ENCODE measurements around the gene GRB14. TPM values are rescaled to one million over a fixed set of nuclear protein-coding genes. Genes with fewer than 3 reads are reported as not detected.

The GRB14 gene
- total and polyA plus RNA-seq, 2 donors (not counting 1 experiment from before 2014, with no cell fraction given) = 0.33 to 0.34 TPM

GRCh38 chr2:164545484-164545883 is 75.8 kb downstream of the GRB14 start:
- H3K36me3 ChIP-seq (ENCODE audit: control insufficient read depth, insufficient read depth, low read length) = no peaks in the 10 kb centered on the region
- no peak overlapping the region for H3K27ac ChIP-seq (ENCODE audit: insufficient read depth, low read length)
- no peak overlapping the region for H3K9ac ChIP-seq (ENCODE audit: insufficient read depth, low read length)
- H3K4me1 ChIP-seq (ENCODE audit: control insufficient read depth, extremely low read depth, insufficient read depth, low read length) = peaks cover 2% of the 10 kb centered on the region
- no peak overlapping the region for H3K4me2 ChIP-seq (ENCODE audit: extremely low read depth, insufficient read depth, low read length)
- H4K20me1 ChIP-seq (ENCODE audit: control insufficient read depth, extremely low read depth, insufficient read depth, low read length) = no peaks in the 10 kb centered on the region
- no peaks in the 10 kb centered on the region for H3K27me3 ChIP-seq (ENCODE audit: control insufficient read depth, insufficient read depth, low read length)
- no peaks in the 10 kb centered on the region for H3K9me3 ChIP-seq (ENCODE audit: control insufficient read depth, insufficient read depth, low read depth, low read length)
- no peaks in the 10 kb centered on the region for H3K79me2 ChIP-seq (ENCODE audit: control insufficient read depth, insufficient read depth, low read length)
- no peak overlapping the region for H3K4me3 ChIP-seq (replicated peaks in 1 of 4; ENCODE audit: control extremely low read depth in 1 of 4, insufficient read depth in 1 of 4, low read depth in 3 of 4, low read length in 4 of 4)
- H2AFZ ChIP-seq (ENCODE audit: low read length) = no peak overlapping the region
- no peak for TF ChIP-seq EZH2 (IDR thresholded peaks at IDR 0.05; ENCODE audit: low read length, missing control alignments)
- no peak for TF ChIP-seq CTCF (conservative IDR thresholded peaks at IDR 0.05 in 1 of 2, IDR thresholded peaks at IDR 0.05 in 1 of 2; ENCODE audit: low read depth in 1 of 2, low read length in 2 of 2)
- no peak for DNase-seq (ENCODE audit: low read depth in 2 of 2)

- Histone ChIP-seq H3K79me2 (ENCODE audit: control insufficient read depth, insufficient read depth, low read length) (no peaks in the 10 kb centered on the region), H3K9ac (ENCODE audit: insufficient read depth, low read length) (no peak overlapping the region), H3K4me1 (ENCODE audit: control insufficient read depth, extremely low read depth, insufficient read depth, low read length) (peaks cover 2% of the 10 kb centered on the region), H3K36me3 (ENCODE audit: control insufficient read depth, insufficient read depth, low read length) (no peaks in the 10 kb centered on the region), H3K27ac (ENCODE audit: insufficient read depth, low read length) (no peak overlapping the region), H3K9me3 (ENCODE audit: control insufficient read depth, insufficient read depth, low read depth, low read length) (no peaks in the 10 kb centered on the region), H4K20me1 (ENCODE audit: control insufficient read depth, extremely low read depth, insufficient read depth, low read length) (no peaks in the 10 kb centered on the region), H3K27me3 (ENCODE audit: control insufficient read depth, insufficient read depth, low read length) (no peaks in the 10 kb centered on the region), H2AFZ (ENCODE audit: low read length) (no peak overlapping the region), H3K4me3 (replicated peaks in 1 of 4; ENCODE audit: control extremely low read depth in 1 of 4, insufficient read depth in 1 of 4, low read depth in 3 of 4, low read length in 4 of 4) (no peak overlapping the region), H3K4me2 (ENCODE audit: extremely low read depth, insufficient read depth, low read length) (no peak overlapping the region)
- TF ChIP-seq CTCF (conservative IDR thresholded peaks at IDR 0.05 in 1 of 2, IDR thresholded peaks at IDR 0.05 in 1 of 2; ENCODE audit: low read depth in 1 of 2, low read length in 2 of 2) (no peak), EZH2 (IDR thresholded peaks at IDR 0.05; ENCODE audit: low read length, missing control alignments) (no peak)
- peak; percentile 2 to 93 for DNase-seq (ENCODE audit: low read depth in 2 of 2)
These were observed 78.7 kb downstream of the GRB14 start for GRCh38 chr2:164542581-164543021.

GRCh38 chr2:164538240-164538866 is 82.9 kb downstream of the GRB14 start:
- Histone ChIP-seq H3K79me2 (ENCODE audit: control insufficient read depth, insufficient read depth, low read length) (no peaks in the 10 kb centered on the region), H3K9me3 (ENCODE audit: control insufficient read depth, insufficient read depth, low read depth, low read length) (no peaks in the 10 kb centered on the region), H4K20me1 (ENCODE audit: control insufficient read depth, extremely low read depth, insufficient read depth, low read length) (no peaks in the 10 kb centered on the region), H3K9ac (ENCODE audit: insufficient read depth, low read length) (no peak overlapping the region), H3K4me1 (ENCODE audit: control insufficient read depth, extremely low read depth, insufficient read depth, low read length) (peaks cover 2% of the 10 kb centered on the region), H3K27me3 (ENCODE audit: control insufficient read depth, insufficient read depth, low read length) (no peaks in the 10 kb centered on the region), H2AFZ (ENCODE audit: low read length) (no peak overlapping the region), H3K4me3 (replicated peaks in 1 of 4; ENCODE audit: control extremely low read depth in 1 of 4, insufficient read depth in 1 of 4, low read depth in 3 of 4, low read length in 4 of 4) (no peak overlapping the region), H3K4me2 (ENCODE audit: extremely low read depth, insufficient read depth, low read length) (no peak overlapping the region), H3K27ac (ENCODE audit: insufficient read depth, low read length) (no peak overlapping the region), H3K36me3 (ENCODE audit: control insufficient read depth, insufficient read depth, low read length) (no peaks in the 10 kb centered on the region)
- DNase-seq (ENCODE audit: low read depth in 2 of 2) = peak; percentile 27 to 45
- TF ChIP-seq CTCF (conservative IDR thresholded peaks at IDR 0.05 in 1 of 2, IDR thresholded peaks at IDR 0.05 in 1 of 2; ENCODE audit: low read depth in 1 of 2, low read length in 2 of 2) (peak; percentile 67 to 73), EZH2 (IDR thresholded peaks at IDR 0.05; ENCODE audit: low read length, missing control alignments) (no peak)
